ENCODE measurements around the gene ANKRD9.
A peak's percentile ranks its signal among the peaks of the same experiment; 100 is the strongest.

The ANKRD9 gene

DNA sequence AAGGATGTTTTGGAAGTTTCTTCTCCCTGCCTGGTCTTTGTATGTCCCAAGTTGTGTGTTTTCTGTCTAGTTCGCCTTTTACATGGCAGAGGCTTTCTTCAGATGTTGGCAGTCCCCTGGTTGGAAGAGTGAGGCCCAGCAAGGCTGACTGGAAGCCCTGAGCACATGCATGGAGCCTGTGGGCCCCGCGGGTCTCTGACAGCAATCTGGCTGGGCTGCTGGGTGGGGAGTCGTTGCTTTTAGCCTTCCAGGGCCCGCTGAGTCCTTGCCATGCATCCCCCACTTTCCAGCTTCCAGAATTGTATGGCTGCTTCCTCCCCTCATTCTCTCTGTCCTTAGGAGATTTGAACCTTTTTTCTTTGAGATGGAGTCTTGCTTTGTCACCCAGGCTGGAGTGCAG, 25.3 kb downstream of the ANKRD9 start:
- peaks cover 0 to 2% of the 10 kb centered on the region in 2 experiments for H3K36me3 ChIP-seq (ENCODE audit: control insufficient read depth in 1 of 2, insufficient read depth in 2 of 2, low read length in 2 of 2)

DNA sequence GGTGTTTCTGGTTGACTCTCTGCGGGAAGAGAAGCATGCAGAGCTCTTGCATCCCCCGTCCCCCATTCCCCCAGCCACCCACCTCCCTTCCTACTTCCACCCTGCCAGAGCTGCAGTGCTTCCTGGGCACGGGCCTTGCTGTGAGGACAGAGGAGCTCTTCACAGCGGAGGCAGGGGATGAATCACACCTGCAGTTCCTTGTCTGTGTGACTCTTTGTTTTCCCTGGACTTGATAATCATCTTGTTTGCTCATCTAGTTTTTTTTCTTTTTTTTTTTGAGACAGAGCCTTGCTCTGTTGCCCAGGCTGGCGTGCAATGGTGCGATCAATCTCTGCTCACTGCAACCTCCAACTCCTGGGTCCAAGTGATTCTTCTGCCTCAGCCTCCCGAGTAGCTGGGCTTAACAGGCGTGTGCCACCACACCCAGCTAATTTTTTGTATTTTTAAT, 27.8 kb downstream of the ANKRD9 start:
- Histone ChIP-seq H3K4me3 (ENCODE audit: low read depth, low read length) (no peak overlapping the region), H3K4ac (ENCODE audit: low read depth, low read length) (no peak overlapping the region), H3K18ac (ENCODE audit: low read length) (no peak overlapping the region), H3K9ac (ENCODE audit: low read length) (no peak overlapping the region), H2AFZ (ENCODE audit: insufficient read depth, low read length, poor library complexity) (no peak overlapping the region), H3K27me3 (ENCODE audit: insufficient read depth, low read length) (no peaks in the 10 kb centered on the region), H2AK5ac (ENCODE audit: low read length) (no peak overlapping the region), H4K8ac (ENCODE audit: low read depth, low read length) (no peak overlapping the region), H2BK5ac (ENCODE audit: low read depth, low read length, poor library complexity) (no peak overlapping the region), H3K79me2 (ENCODE audit: control insufficient read depth, insufficient read depth, low read length, poor library complexity) (no peaks in the 10 kb centered on the region), H2BK12ac (ENCODE audit: low read length) (no peak overlapping the region), H3K36me3 (ENCODE audit: control insufficient read depth in 1 of 2, insufficient read depth in 2 of 2, low read length in 2 of 2) (peaks cover 0 to 2% of the 10 kb centered on the region in 2 experiments), H3K23ac (ENCODE audit: low read length) (no peak overlapping the region), H3K27ac (ENCODE audit: low read depth, low read length) (no peak overlapping the region), H3K9me3 (ENCODE audit: insufficient read depth, low read depth, low read length) (peaks cover 2% of the 10 kb centered on the region), H3K14ac (ENCODE audit: low read length) (no peak overlapping the region), H2BK120ac (ENCODE audit: insufficient read depth, low read length, poor library complexity) (no peak overlapping the region), H3K4me1 (ENCODE audit: control insufficient read depth in 1 of 2, insufficient read depth in 2 of 2, low read length in 2 of 2) (peaks cover 7 to 9% of the 10 kb centered on the region in 2 experiments), H3K4me2 (ENCODE audit: low read length) (no peak overlapping the region), H4K12ac (ENCODE audit: low read depth, low read length) (no peak overlapping the region), H4K91ac (ENCODE audit: low read depth, low read length) (no peak overlapping the region), H3K79me1 (ENCODE audit: low read length) (peaks cover under 1% of the 10 kb centered on the region)
- DNase-seq, result peak; percentile 59 to 60
- no CpG with 5 or more reads among the region's 8 CpGs for WGBS (ENCODE audit: extremely low coverage, insufficient coverage, insufficient read length)

More for the DNA sequence above, 25.3 kb downstream of the ANKRD9 start:
- Histone ChIP-seq H3K79me2 (ENCODE audit: control insufficient read depth, insufficient read depth, low read length, poor library complexity) (no peaks in the 10 kb centered on the region), H2AFZ (ENCODE audit: insufficient read depth, low read length, poor library complexity) (no peak overlapping the region), H2BK120ac (ENCODE audit: insufficient read depth, low read length, poor library complexity) (no peak overlapping the region), H3K27ac (ENCODE audit: low read depth, low read length) (no peak overlapping the region), H3K9me3 (ENCODE audit: insufficient read depth, low read depth, low read length) (peaks cover 2% of the 10 kb centered on the region), H4K8ac (ENCODE audit: low read depth, low read length) (no peak overlapping the region), H3K14ac (ENCODE audit: low read length) (no peak overlapping the region), H3K79me1 (ENCODE audit: low read length) (peaks cover 3% of the 10 kb centered on the region), H3K4me3 (ENCODE audit: low read depth, low read length) (no peak overlapping the region), H3K9ac (ENCODE audit: low read length) (no peak overlapping the region), H2BK12ac (ENCODE audit: low read length) (no peak overlapping the region), H3K18ac (ENCODE audit: low read length) (no peak overlapping the region), H3K27me3 (ENCODE audit: insufficient read depth, low read length) (no peaks in the 10 kb centered on the region), H2AK5ac (ENCODE audit: low read length) (no peak overlapping the region), H3K4me1 (ENCODE audit: control insufficient read depth in 1 of 2, insufficient read depth in 2 of 2, low read length in 2 of 2) (peaks cover 9 to 14% of the 10 kb centered on the region in 2 experiments), H4K91ac (ENCODE audit: low read depth, low read length) (no peak overlapping the region), H4K12ac (ENCODE audit: low read depth, low read length) (no peak overlapping the region), H2BK5ac (ENCODE audit: low read depth, low read length, poor library complexity) (no peak overlapping the region), H3K4ac (ENCODE audit: low read depth, low read length) (no peak overlapping the region), H3K4me2 (ENCODE audit: low read length) (no peak overlapping the region), H3K23ac (ENCODE audit: low read length) (no peak overlapping the region)
- no peak for DNase-seq
- no CpG with 5 or more reads among the region's 5 CpGs for WGBS (ENCODE audit: extremely low coverage, insufficient coverage, insufficient read length)

- H4K91ac ChIP-seq (ENCODE audit: low read depth, low read length), result no peak overlapping the region
- H3K18ac ChIP-seq (ENCODE audit: low read length), result no peak overlapping the region
- no peaks in the 10 kb centered on the region for H3K27me3 ChIP-seq (ENCODE audit: insufficient read depth, low read length)
- H2BK5ac ChIP-seq (ENCODE audit: low read depth, low read length, poor library complexity), result no peak overlapping the region
- H3K14ac ChIP-seq (ENCODE audit: low read length), result no peak overlapping the region
- no peak overlapping the region for H3K4me3 ChIP-seq (ENCODE audit: low read depth, low read length)
- no peaks in the 10 kb centered on the region for H3K79me1 ChIP-seq (ENCODE audit: low read length)
- peaks cover 3 to 6% of the 10 kb centered on the region in 2 experiments for H3K4me1 ChIP-seq (ENCODE audit: control insufficient read depth in 1 of 2, insufficient read depth in 2 of 2, low read length in 2 of 2)
- no peak overlapping the region for H3K9ac ChIP-seq (ENCODE audit: low read length)
- no peak for DNase-seq
- H3K23ac ChIP-seq (ENCODE audit: low read length), result no peak overlapping the region
- H3K4ac ChIP-seq (ENCODE audit: low read depth, low read length), result no peak overlapping the region
- H3K79me2 ChIP-seq (ENCODE audit: control insufficient read depth, insufficient read depth, low read length, poor library complexity), result no peaks in the 10 kb centered on the region
- no peak overlapping the region for H4K8ac ChIP-seq (ENCODE audit: low read depth, low read length)
- H4K12ac ChIP-seq (ENCODE audit: low read depth, low read length), result no peak overlapping the region
- H3K27ac ChIP-seq (ENCODE audit: low read depth, low read length), result no peak overlapping the region
- H3K4me2 ChIP-seq (ENCODE audit: low read length), result no peak overlapping the region
- H3K36me3 ChIP-seq (ENCODE audit: control insufficient read depth in 1 of 2, insufficient read depth in 2 of 2, low read length in 2 of 2), result peaks cover 0 to 2% of the 10 kb centered on the region in 2 experiments
- WGBS (ENCODE audit: extremely low coverage, insufficient coverage, insufficient read length), result no CpG with 5 or more reads among the region's 4 CpGs
- no peak overlapping the region for H2AK5ac ChIP-seq (ENCODE audit: low read length)
- no peak overlapping the region for H2AFZ ChIP-seq (ENCODE audit: insufficient read depth, low read length, poor library complexity)
- no peak overlapping the region for H2BK120ac ChIP-seq (ENCODE audit: insufficient read depth, low read length, poor library complexity)
- no peak overlapping the region for H2BK12ac ChIP-seq (ENCODE audit: low read length)
- H3K9me3 ChIP-seq (ENCODE audit: insufficient read depth, low read depth, low read length), result peaks cover 2% of the 10 kb centered on the region
These were observed 28.2 kb downstream of the ANKRD9 start for GRCh38 chr14:102481371-102481770.

- Histone ChIP-seq H2BK12ac (ENCODE audit: low read length) (no peak overlapping the region), H4K12ac (ENCODE audit: low read depth, low read length) (no peak overlapping the region), H3K36me3 (ENCODE audit: control insufficient read depth in 1 of 2, insufficient read depth in 2 of 2, low read length in 2 of 2) (peaks cover 2 to 3% of the 10 kb centered on the region in 2 experiments), H3K4ac (ENCODE audit: low read depth, low read length) (no peak overlapping the region), H3K4me2 (ENCODE audit: low read length) (no peak overlapping the region), H2BK5ac (ENCODE audit: low read depth, low read length, poor library complexity) (no peak overlapping the region), H3K27me3 (ENCODE audit: insufficient read depth, low read length) (no peaks in the 10 kb centered on the region), H3K79me1 (ENCODE audit: low read length) (no peaks in the 10 kb centered on the region), H3K4me3 (ENCODE audit: low read depth, low read length) (no peak overlapping the region), H3K9me3 (ENCODE audit: insufficient read depth, low read depth, low read length) (peaks cover 2% of the 10 kb centered on the region), H3K14ac (ENCODE audit: low read length) (no peak overlapping the region), H3K9ac (ENCODE audit: low read length) (no peak overlapping the region), H2AFZ (ENCODE audit: insufficient read depth, low read length, poor library complexity) (no peak overlapping the region), H3K27ac (ENCODE audit: low read depth, low read length) (no peak overlapping the region), H2BK120ac (ENCODE audit: insufficient read depth, low read length, poor library complexity) (no peak overlapping the region), H3K79me2 (ENCODE audit: control insufficient read depth, insufficient read depth, low read length, poor library complexity) (no peaks in the 10 kb centered on the region), H3K18ac (ENCODE audit: low read length) (no peak overlapping the region), H3K23ac (ENCODE audit: low read length) (no peak overlapping the region), H2AK5ac (ENCODE audit: low read length) (no peak overlapping the region), H4K91ac (ENCODE audit: low read depth, low read length) (no peak overlapping the region), H3K4me1 (ENCODE audit: control insufficient read depth in 1 of 2, insufficient read depth in 2 of 2, low read length in 2 of 2) (peaks cover 2 to 3% of the 10 kb centered on the region in 2 experiments), H4K8ac (ENCODE audit: low read depth, low read length) (no peak overlapping the region)
- WGBS (ENCODE audit: extremely low coverage, insufficient coverage, insufficient read length), result no CpG with 5 or more reads among the region's 7 CpGs
- no peak for DNase-seq
These were observed 29.8 kb downstream of the ANKRD9 start for GRCh38 chr14:102479777-102480176.

Measured in trophoblast cell (in vitro differentiated cells and primary cell).